Measurements from ENCODE around the gene EMID1.

EMID1 gene

DNA sequence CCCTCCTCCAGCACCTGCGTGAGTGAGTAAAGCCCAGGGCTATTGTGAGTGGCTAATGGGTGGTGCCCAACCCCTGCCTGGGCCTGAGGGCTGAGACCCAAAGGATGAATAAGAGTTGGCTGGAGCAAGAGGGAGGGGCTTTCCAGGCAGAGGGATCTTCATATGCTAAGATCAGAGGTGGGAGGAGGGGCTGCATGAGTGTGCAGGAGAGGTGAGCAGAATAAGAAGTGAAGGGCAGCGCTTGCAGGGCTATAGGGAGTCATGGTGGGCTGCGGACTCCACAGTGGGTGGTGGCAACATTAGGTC lies 3.9 kb downstream of the EMID1 start:
- TF ChIP-seq CTCF (conservative IDR thresholded peaks at IDR 0.05; ENCODE audit: low read depth, low read length), result no peak
- no peaks in the 10 kb centered on the region for H4K20me1 ChIP-seq (ENCODE audit: insufficient read depth)
- no peak overlapping the region for H3K4me3 ChIP-seq (IDR thresholded peaks at IDR 0.05; ENCODE audit: insufficient read depth, low read depth, low read length)
- H3K79me2 ChIP-seq (ENCODE audit: insufficient read depth, low read depth), result no peaks in the 10 kb centered on the region
- no peak overlapping the region for H2AFZ ChIP-seq (ENCODE audit: low read depth)
- H3K27me3 ChIP-seq (ENCODE audit: insufficient read depth, low read depth), result peaks cover 13% of the 10 kb centered on the region
- no peak overlapping the region for H3K27ac ChIP-seq
- H3K36me3 ChIP-seq (ENCODE audit: insufficient read depth), result no peaks in the 10 kb centered on the region
- no peak overlapping the region for H3K4me2 ChIP-seq
- H3K9ac ChIP-seq, result no peak overlapping the region
- peaks cover 9% of the 10 kb centered on the region for H3K4me1 ChIP-seq (ENCODE audit: low read depth, poor library complexity, severe bottlenecking)

- Histone ChIP-seq H3K79me2 (ENCODE audit: insufficient read depth, low read depth) (no peaks in the 10 kb centered on the region), H4K20me1 (ENCODE audit: insufficient read depth) (no peaks in the 10 kb centered on the region), H3K36me3 (ENCODE audit: insufficient read depth) (no peaks in the 10 kb centered on the region), H3K27me3 (ENCODE audit: insufficient read depth, low read depth) (peaks cover 7% of the 10 kb centered on the region), H2AFZ (ENCODE audit: low read depth) (no peak overlapping the region), H3K4me2 (no peak overlapping the region), H3K27ac (no peak overlapping the region), H3K9ac (no peak overlapping the region), H3K4me3 (IDR thresholded peaks at IDR 0.05; ENCODE audit: insufficient read depth, low read depth, low read length) (no peak overlapping the region), H3K4me1 (ENCODE audit: low read depth, poor library complexity, severe bottlenecking) (no peaks in the 10 kb centered on the region)
- TF ChIP-seq CTCF (conservative IDR thresholded peaks at IDR 0.05; ENCODE audit: low read depth, low read length), result no peak
Measured at GRCh38 chr22:29211066-29211465, 5.4 kb downstream of the EMID1 start.

DNA sequence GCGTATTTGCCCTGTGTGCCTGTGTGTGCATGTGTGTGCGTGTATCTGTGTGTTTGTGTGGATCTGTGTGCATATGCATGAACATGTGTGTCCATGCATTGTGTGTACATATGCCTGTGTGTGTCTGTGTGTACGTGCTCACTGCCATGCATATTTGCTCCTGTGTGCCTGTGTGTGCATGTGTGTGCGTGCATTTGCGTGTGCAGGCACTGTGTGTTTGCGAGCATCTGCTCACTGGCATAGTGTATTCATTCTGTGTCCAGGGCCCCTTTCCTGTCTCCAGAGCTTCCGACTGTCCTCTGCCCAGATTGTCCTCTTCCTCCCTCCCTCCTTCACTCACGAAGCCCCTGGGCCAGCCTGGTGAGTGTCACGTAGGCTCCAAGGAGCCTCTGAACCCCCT lies 5.8 kb downstream of the EMID1 start:
- no peaks in the 10 kb centered on the region for H3K4me1 ChIP-seq (ENCODE audit: low read depth, poor library complexity, severe bottlenecking)
- H3K4me3 ChIP-seq (IDR thresholded peaks at IDR 0.05; ENCODE audit: insufficient read depth, low read depth, low read length), result no peak overlapping the region
- H3K27ac ChIP-seq, result no peak overlapping the region
- H2AFZ ChIP-seq (ENCODE audit: low read depth), result no peak overlapping the region
- no peaks in the 10 kb centered on the region for H4K20me1 ChIP-seq (ENCODE audit: insufficient read depth)
- no peaks in the 10 kb centered on the region for H3K79me2 ChIP-seq (ENCODE audit: insufficient read depth, low read depth)
- no peak overlapping the region for H3K4me2 ChIP-seq
- H3K9ac ChIP-seq, result no peak overlapping the region
- no peaks in the 10 kb centered on the region for H3K36me3 ChIP-seq (ENCODE audit: insufficient read depth)
- no peak for TF ChIP-seq CTCF (conservative IDR thresholded peaks at IDR 0.05; ENCODE audit: low read depth, low read length)
- peaks cover 3% of the 10 kb centered on the region for H3K27me3 ChIP-seq (ENCODE audit: insufficient read depth, low read depth)

- peaks cover 4% of the 10 kb centered on the region for H3K4me1 ChIP-seq (ENCODE audit: low read depth, poor library complexity, severe bottlenecking)
- H3K4me2 ChIP-seq, result no peak overlapping the region
- no peaks in the 10 kb centered on the region for H3K36me3 ChIP-seq (ENCODE audit: insufficient read depth)
- H2AFZ ChIP-seq (ENCODE audit: low read depth), result no peak overlapping the region
- H3K79me2 ChIP-seq (ENCODE audit: insufficient read depth, low read depth), result no peaks in the 10 kb centered on the region
- no peak overlapping the region for H3K9ac ChIP-seq
- H3K4me3 ChIP-seq (IDR thresholded peaks at IDR 0.05; ENCODE audit: insufficient read depth, low read depth, low read length), result no peak overlapping the region
- H3K27me3 ChIP-seq (ENCODE audit: insufficient read depth, low read depth), result no peaks in the 10 kb centered on the region
- no peak for TF ChIP-seq CTCF (conservative IDR thresholded peaks at IDR 0.05; ENCODE audit: low read depth, low read length)
- H4K20me1 ChIP-seq (ENCODE audit: insufficient read depth), result no peaks in the 10 kb centered on the region
- H3K27ac ChIP-seq, result no peak overlapping the region
Measured at GRCh38 chr22:29212743-29213142, 7.0 kb downstream of the EMID1 start.

GRCh38 chr22:29213493-29213892 lies 7.8 kb downstream of the EMID1 start:
- no peaks in the 10 kb centered on the region for H3K79me2 ChIP-seq (ENCODE audit: insufficient read depth, low read depth)
- H3K9ac ChIP-seq, result no peak overlapping the region
- no peak overlapping the region for H2AFZ ChIP-seq (ENCODE audit: low read depth)
- no peaks in the 10 kb centered on the region for H4K20me1 ChIP-seq (ENCODE audit: insufficient read depth)
- no peaks in the 10 kb centered on the region for H3K27me3 ChIP-seq (ENCODE audit: insufficient read depth, low read depth)
- no peak overlapping the region for H3K4me3 ChIP-seq (IDR thresholded peaks at IDR 0.05; ENCODE audit: insufficient read depth, low read depth, low read length)
- peaks cover 4% of the 10 kb centered on the region for H3K4me1 ChIP-seq (ENCODE audit: low read depth, poor library complexity, severe bottlenecking)
- TF ChIP-seq CTCF (conservative IDR thresholded peaks at IDR 0.05; ENCODE audit: low read depth, low read length), result no peak
- H3K27ac ChIP-seq, result no peak overlapping the region
- H3K4me2 ChIP-seq, result no peak overlapping the region
- H3K36me3 ChIP-seq (ENCODE audit: insufficient read depth), result no peaks in the 10 kb centered on the region
